Mesenchymal stem cell (in vitro differentiated cells and primary cell): Measurements from ENCODE around the gene SLC16A7. TPM values are rescaled to one million over a fixed set of nuclear protein-coding genes. Genes with fewer than 3 reads are reported as not detected.

Experiments
- small RNA-seq: library from polyadenylated mRNA; stranded (forward); fragments of <200 nt; extraction: miRNeasy Mini kit (QIAGEN cat#:217004); gene quantifications from one replicate; pipeline ENCODE3, GENCODE V24; 2013; ENCODE audit warnings: low read depth

Gene SLC16A7

Small RNAs within 50 kb of the gene (small RNA-seq; reads per million reads assigned to genes)
- gene AC079905.2 (not detected), gene RNU4-20P (not detected)
